ENCODE measurements around the gene KRAS.

KRAS gene

GRCh38 chr12:25236190-25236589, 14.5 kb downstream of the KRAS start:
- TF ChIP-seq TAF1 (IDR thresholded peaks at IDR 0.05; ENCODE audit: borderline replicate concordance, low read depth, low read length), result no peak
- no peak for TF ChIP-seq POLR2A (IDR thresholded peaks at IDR 0.05; ENCODE audit: low read depth, low read length)
- no peak for TF ChIP-seq POLR2AphosphoS5 (IDR thresholded peaks at IDR 0.05; ENCODE audit: low read depth, low read length)
- no peak for FAIRE-seq

GRCh38 chr12:25213338-25213737, 37.4 kb downstream of the KRAS start:
- DNase-seq (ENCODE audit: insufficient read length) (no peak), FAIRE-seq (no peak)
- TF ChIP-seq POLR2A (IDR thresholded peaks at IDR 0.05; ENCODE audit: low read depth, low read length), result no peak
- no peak for TF ChIP-seq TAF1 (IDR thresholded peaks at IDR 0.05; ENCODE audit: borderline replicate concordance, low read depth, low read length)
- TF ChIP-seq POLR2AphosphoS5 (IDR thresholded peaks at IDR 0.05; ENCODE audit: low read depth, low read length), result no peak

More at GRCh38 chr12:25236190-25236589, 14.5 kb downstream of the KRAS start:
- no peak for DNase-seq (ENCODE audit: insufficient read length)

- DNase-seq (ENCODE audit: insufficient read length) (no peak), FAIRE-seq (no peak)
- no peak for TF ChIP-seq TAF1 (IDR thresholded peaks at IDR 0.05; ENCODE audit: borderline replicate concordance, low read depth, low read length)
- TF ChIP-seq POLR2A (IDR thresholded peaks at IDR 0.05; ENCODE audit: low read depth, low read length), result no peak
- no peak for TF ChIP-seq POLR2AphosphoS5 (IDR thresholded peaks at IDR 0.05; ENCODE audit: low read depth, low read length)
Measured at GRCh38 chr12:25208554-25208953, 42.2 kb downstream of the KRAS start.

GRCh38 chr12:25207846-25208245, 42.9 kb downstream of the KRAS start:
- DNase-seq (ENCODE audit: insufficient read length), result no peak
- no peak for TF ChIP-seq POLR2A (IDR thresholded peaks at IDR 0.05; ENCODE audit: low read depth, low read length)
- no peak for TF ChIP-seq POLR2AphosphoS5 (IDR thresholded peaks at IDR 0.05; ENCODE audit: low read depth, low read length)
- TF ChIP-seq TAF1 (IDR thresholded peaks at IDR 0.05; ENCODE audit: borderline replicate concordance, low read depth, low read length), result no peak
- no peak for FAIRE-seq

DNA sequence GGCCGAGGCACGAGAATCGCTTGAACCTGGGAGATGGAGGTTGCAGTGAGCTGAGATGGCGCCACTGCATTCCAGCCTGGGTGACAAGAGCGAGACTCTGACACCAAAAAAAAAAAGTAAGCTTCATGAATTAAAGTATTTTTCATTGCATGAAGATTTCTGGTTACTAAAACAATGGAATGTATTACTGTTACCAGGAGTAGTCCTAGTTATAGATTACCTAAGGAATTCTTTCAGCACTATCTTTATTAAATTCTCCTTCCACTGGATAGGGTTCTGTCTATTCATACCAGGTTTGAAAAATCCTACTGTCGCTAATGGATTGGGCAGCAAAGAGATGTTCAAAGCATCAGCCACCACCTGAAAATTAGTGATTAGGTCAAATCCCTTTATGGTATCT, 43.3 kb downstream of the KRAS start:
- TF ChIP-seq POLR2A (IDR thresholded peaks at IDR 0.05; ENCODE audit: low read depth, low read length) (no peak), POLR2AphosphoS5 (IDR thresholded peaks at IDR 0.05; ENCODE audit: low read depth, low read length) (no peak), TAF1 (IDR thresholded peaks at IDR 0.05; ENCODE audit: borderline replicate concordance, low read depth, low read length) (no peak)
- FAIRE-seq, result no peak
- no peak for DNase-seq (ENCODE audit: insufficient read length)

DNA sequence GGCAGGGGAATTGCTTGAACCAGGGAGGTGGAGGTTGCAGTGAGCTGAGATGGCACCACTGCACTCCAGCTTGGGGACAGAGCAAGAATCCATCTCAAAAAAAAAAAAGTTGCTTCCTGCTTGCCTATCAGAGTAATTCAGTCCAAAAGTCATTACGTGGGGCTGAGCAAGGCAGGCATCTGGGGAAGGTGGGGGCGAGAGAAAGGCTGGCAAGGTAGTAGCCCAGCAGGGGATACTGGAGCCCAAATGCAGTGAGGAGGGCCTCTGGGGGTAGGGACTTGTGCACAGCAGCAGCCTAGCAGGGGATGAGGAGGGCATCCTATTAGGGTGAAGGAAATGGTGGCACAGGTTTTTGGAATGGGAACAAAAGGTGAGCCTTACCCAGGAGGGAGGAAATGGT, 48.6 kb downstream of the KRAS start:
- FAIRE-seq (peak; percentile 42), DNase-seq (ENCODE audit: insufficient read length) (no peak)
- TF ChIP-seq TAF1 (IDR thresholded peaks at IDR 0.05; ENCODE audit: borderline replicate concordance, low read depth, low read length) (no peak), POLR2AphosphoS5 (IDR thresholded peaks at IDR 0.05; ENCODE audit: low read depth, low read length) (no peak), POLR2A (IDR thresholded peaks at IDR 0.05; ENCODE audit: low read depth, low read length) (no peak)

DNA sequence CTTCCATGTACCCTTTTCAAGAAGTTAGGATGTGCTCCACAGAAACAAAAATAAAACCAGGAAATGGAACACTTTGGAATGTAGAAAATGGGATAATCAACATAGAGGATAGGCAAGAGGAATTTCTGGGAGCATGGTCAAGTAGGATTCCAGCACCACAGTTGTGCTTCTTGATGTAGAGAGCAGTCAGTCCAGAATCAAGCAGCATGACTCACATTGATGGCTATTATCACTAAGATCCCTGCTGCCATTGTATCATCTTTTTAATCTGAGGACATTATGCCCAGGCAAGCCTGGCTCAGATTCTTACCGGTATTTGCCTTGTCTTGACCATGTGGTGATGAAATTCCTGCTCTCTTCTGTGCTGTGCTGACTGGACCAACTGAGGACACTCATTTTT, 50.0 kb downstream of the KRAS start:
- DNase-seq (ENCODE audit: insufficient read length), result no peak
- FAIRE-seq, result no peak
- TF ChIP-seq TAF1 (IDR thresholded peaks at IDR 0.05; ENCODE audit: borderline replicate concordance, low read depth, low read length) (no peak), POLR2A (IDR thresholded peaks at IDR 0.05; ENCODE audit: low read depth, low read length) (no peak), POLR2AphosphoS5 (IDR thresholded peaks at IDR 0.05; ENCODE audit: low read depth, low read length) (no peak)

- no peak for DNase-seq (ENCODE audit: insufficient read length)
- TF ChIP-seq TAF1 (IDR thresholded peaks at IDR 0.05; ENCODE audit: borderline replicate concordance, low read depth, low read length) (no peak), POLR2A (IDR thresholded peaks at IDR 0.05; ENCODE audit: low read depth, low read length) (no peak), POLR2AphosphoS5 (IDR thresholded peaks at IDR 0.05; ENCODE audit: low read depth, low read length) (no peak)
- FAIRE-seq, result no peak
Measured at GRCh38 chr12:25197608-25198007, 53.1 kb downstream of the KRAS start.

GRCh38 chr12:25195056-25195971, 55.4 kb downstream of the KRAS start, which contains the start of the genes DNAI7 and ETFRF1:
DNAI7 (minus strand) TSS chr12:25195160; CDS start chr12:25195078, 82 bp downstream.
ETFRF1 (plus strand) TSS chr12:25195237; CDS start chr12:25203957, 8,720 bp downstream.
- peak; percentile 100 for FAIRE-seq
- DNase-seq (ENCODE audit: insufficient read length), result peak; percentile 72
- TF ChIP-seq POLR2A (IDR thresholded peaks at IDR 0.05; ENCODE audit: low read depth, low read length) (peak; percentile 75), POLR2AphosphoS5 (IDR thresholded peaks at IDR 0.05; ENCODE audit: low read depth, low read length) (peak; percentile 67; the same call in 1 of the 2 replicates), TAF1 (IDR thresholded peaks at IDR 0.05; ENCODE audit: borderline replicate concordance, low read depth, low read length) (0 out of 2 replicates have a peak, but pooled peaks have one; percentile 40)

- DNase-seq (ENCODE audit: insufficient read length), result peak; percentile 11
- FAIRE-seq, result no peak
- TF ChIP-seq POLR2A (IDR thresholded peaks at IDR 0.05; ENCODE audit: low read depth, low read length), result no peak
- TF ChIP-seq TAF1 (IDR thresholded peaks at IDR 0.05; ENCODE audit: borderline replicate concordance, low read depth, low read length), result no peak
- no peak for TF ChIP-seq POLR2AphosphoS5 (IDR thresholded peaks at IDR 0.05; ENCODE audit: low read depth, low read length)
Measured at GRCh38 chr12:25194722-25195055, 56.0 kb downstream of the KRAS start.

GRCh38 chr12:25194214-25194613, 56.5 kb downstream of the KRAS start:
- no peak for DNase-seq (ENCODE audit: insufficient read length)
- TF ChIP-seq POLR2A (IDR thresholded peaks at IDR 0.05; ENCODE audit: low read depth, low read length), result no peak
- TF ChIP-seq TAF1 (IDR thresholded peaks at IDR 0.05; ENCODE audit: borderline replicate concordance, low read depth, low read length), result no peak
- TF ChIP-seq POLR2AphosphoS5 (IDR thresholded peaks at IDR 0.05; ENCODE audit: low read depth, low read length), result no peak
- FAIRE-seq, result no peak

DNA sequence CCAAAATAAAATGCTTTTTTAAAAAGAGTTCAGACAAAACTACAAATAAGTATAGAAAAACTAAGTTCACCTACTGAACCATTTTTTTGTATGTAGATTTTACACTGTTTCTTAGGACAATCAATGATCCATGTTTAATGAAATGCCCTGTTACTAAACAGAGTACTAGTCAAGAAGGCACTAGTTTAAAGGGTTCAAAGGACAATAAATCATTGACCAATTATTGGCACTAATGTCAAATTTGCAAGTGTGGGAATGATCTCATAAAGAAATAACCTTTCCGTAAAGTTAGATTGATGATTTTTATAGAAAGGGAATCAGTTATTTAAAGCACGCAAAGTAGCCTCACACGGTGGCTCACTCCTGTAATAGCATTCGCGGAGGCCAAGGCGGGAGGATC, 59.9 kb downstream of the KRAS start:
- TF ChIP-seq POLR2A (IDR thresholded peaks at IDR 0.05; ENCODE audit: low read depth, low read length) (no peak), POLR2AphosphoS5 (IDR thresholded peaks at IDR 0.05; ENCODE audit: low read depth, low read length) (no peak), TAF1 (IDR thresholded peaks at IDR 0.05; ENCODE audit: borderline replicate concordance, low read depth, low read length) (no peak)
- DNase-seq (ENCODE audit: insufficient read length) (no peak), FAIRE-seq (no peak)

Data from GM12892 (cell line).